Thoracic aorta (tissue), 2 donors: ENCODE measurements around the gene ASIC4. TPM values are rescaled to one million over a fixed set of nuclear protein-coding genes. Genes with fewer than 3 reads are reported as not detected.

Source experiments
- ATAC-seq: fragments of 150-250 bp; one replicate; pipeline ENCODE4 v1.8.0; 2017; ENCODE audit warnings: low read depth; ENCODE audit not compliant: insufficient number of reproducible peaks, low FRiP score
- DNase-seq: peaks from one replicate; pipeline ENCODE4 v3.0.0-alpha.2; 2020; ENCODE audit warnings: low spot score
- H3K27ac ChIP-seq, 2 donors: fragments of 200-600 bp; sonication (generic); 1 replicate in 1 of 2; 2 replicates in 1 of 2; pipeline ENCODE4 v1.5.1; 2016; ENCODE audit warnings: mild to moderate bottlenecking in 2 of 2, moderate library complexity in 2 of 2
- H3K27me3 ChIP-seq: fragments of 200-600 bp; sonication (generic); replicated peaks from 2 replicates; pipeline ENCODE4 v1.6.0; 2016; ENCODE audit warnings: mild to moderate bottlenecking; ENCODE audit not compliant: insufficient read depth
- H3K36me3 ChIP-seq: fragments of 200-600 bp; sonication (generic); one replicate; pipeline ENCODE4 v1.5.1; 2016
- H3K4me1 ChIP-seq, 2 donors: fragments of 200-600 bp; sonication (generic); 1 replicate in 1 of 2; 2 replicates in 1 of 2; pipeline versions ENCODE4 v1.5.1 to v1.6.0; 2016; ENCODE audit warnings: low read depth in 2 of 2, mild to moderate bottlenecking in 1 of 2; ENCODE audit not compliant: control insufficient read depth in 1 of 2
- H3K4me3 ChIP-seq: fragments of 200-600 bp; sonication (generic); 2 replicates; pipeline ENCODE4 v1.5.1; 2016; ENCODE audit warnings: mild to moderate bottlenecking
- H3K9me3 ChIP-seq: fragments of 200-600 bp; sonication (generic); 2 replicates; pipeline ENCODE4 v1.5.1; 2016
- CTCF ChIP-seq: fragments of 200-600 bp; sonication (generic); IDR thresholded peaks from one replicate; pipeline ENCODE4 v1.5.1; 2019; ENCODE audit warnings: antibody characterized with exemption
- total RNA-seq, 2 donors: library from RNA; depleted of rRNA; stranded (reverse); fragments of >200 nt; gene quantifications; one replicate each; pipeline versions ENCODE4 v1.1.0 to v1.2.3, GENCODE V29; 2016

ASIC4 gene
- total RNA-seq, 2 donors from 2014 or later, result 0.41 TPM; not detected in 1

GRCh38 chr2:219497495-219498279 is 16.6 kb upstream of the ASIC4 start:
- TF ChIP-seq CTCF, result no peak
- peaks cover 7% of the 10 kb centered on the region for H3K36me3 ChIP-seq
- H3K27me3 ChIP-seq, result no peaks in the 10 kb centered on the region
- peaks cover 21 to 50% of the 10 kb centered on the region in 2 donors for H3K4me1 ChIP-seq
- peak overlapping the region; percentile 93 to 95 for H3K27ac ChIP-seq
- no peaks in the 10 kb centered on the region for H3K9me3 ChIP-seq
- ATAC-seq, result peak; percentile 29
- H3K4me3 ChIP-seq, result peak overlapping the region; percentile 84
- DNase-seq, result peak; percentile 83

- peak; percentile 93 for DNase-seq
- peaks cover 9% of the 10 kb centered on the region for H3K36me3 ChIP-seq
- ATAC-seq, result peak; percentile 86
- peak within 1 kb of the TSS; percentile 93 to 95 for H3K27ac ChIP-seq
- H3K4me3 ChIP-seq, result peak within 1 kb of the TSS; percentile 84
- no peak for TF ChIP-seq CTCF
- H3K4me1 ChIP-seq, result peaks cover 21 to 50% of the 10 kb centered on the region in 2 donors
- no peaks in the 10 kb centered on the region for H3K9me3 ChIP-seq
- no peaks in the 10 kb centered on the region for H3K27me3 ChIP-seq
These were observed 15.8 kb upstream of the ASIC4 start, which contains the start of gene GMPPA for GRCh38 chr2:219498280-219499057. Gene GMPPA, plus strand, starts transcription at chr2:219498891. Its CDS starts 1,085 bp downstream, at chr2:219499976.

GRCh38 chr2:219499058-219499307 is 15.3 kb upstream of the ASIC4 start:
- DNase-seq, result no peak
- Histone ChIP-seq H3K9me3 (no peaks in the 10 kb centered on the region), H3K4me3 (peak overlapping the region; percentile 84), H3K27me3 (no peaks in the 10 kb centered on the region), H3K36me3 (peaks cover 12% of the 10 kb centered on the region), H3K4me1 (peaks cover 21 to 50% of the 10 kb centered on the region in 2 donors), H3K27ac (peak overlapping the region; percentile 93 to 95)
- TF ChIP-seq CTCF, result no peak
- no peak for ATAC-seq

GRCh38 chr2:219499555-219499954 is 14.7 kb upstream of the ASIC4 start:
- peaks cover 18% of the 10 kb centered on the region for H3K36me3 ChIP-seq
- peak overlapping the region; percentile 84 for H3K4me3 ChIP-seq
- ATAC-seq, result no peak
- DNase-seq, result no peak
- no peak for TF ChIP-seq CTCF
- H3K27me3 ChIP-seq, result no peaks in the 10 kb centered on the region
- H3K4me1 ChIP-seq, result peaks cover 21 to 46% of the 10 kb centered on the region in 2 donors
- no peak overlapping the region for H3K27ac ChIP-seq
- no peaks in the 10 kb centered on the region for H3K9me3 ChIP-seq

GRCh38 chr2:219500135-219500534 is 14.1 kb upstream of the ASIC4 start:
- Histone ChIP-seq H3K36me3 (peaks cover 24% of the 10 kb centered on the region), H3K9me3 (no peaks in the 10 kb centered on the region), H3K4me3 (no peak overlapping the region), H3K4me1 (peaks cover 21 to 41% of the 10 kb centered on the region in 2 donors), H3K27me3 (no peaks in the 10 kb centered on the region), H3K27ac (no peak overlapping the region)
- ATAC-seq (no peak), DNase-seq (no peak)
- TF ChIP-seq CTCF, result no peak
